Muscle layer of colon (tissue), 2 donors: ENCODE data around the gene CTSA.

ENCODE experiments used
- H3K27ac ChIP-seq: one replicate; pipeline ENCODE4 v1.7.0; 2013; ENCODE audit warnings: low read depth, mild to moderate bottlenecking, low read length, moderate library complexity
- H3K27me3 ChIP-seq, 2 donors: one replicate each; pipeline ENCODE4 v1.7.0; 2013; ENCODE audit warnings: low read length in 2 of 2, mild to moderate bottlenecking in 2 of 2; ENCODE audit not compliant: insufficient read depth in 2 of 2, control insufficient read depth in 1 of 2
- H3K36me3 ChIP-seq: one replicate; pipeline ENCODE4 v1.7.0; 2013; ENCODE audit warnings: mild to moderate bottlenecking, low read length; ENCODE audit not compliant: insufficient read depth
- H3K4me1 ChIP-seq: one replicate; pipeline ENCODE4 v1.7.0; 2013; ENCODE audit warnings: mild to moderate bottlenecking, low read length; ENCODE audit not compliant: insufficient read depth
- H3K4me3 ChIP-seq, 2 donors: one replicate each; pipeline ENCODE4 v1.7.0; 2013; ENCODE audit warnings: low read length in 2 of 2, low read depth in 1 of 2, mild to moderate bottlenecking in 1 of 2, moderate library complexity in 1 of 2
- H3K9ac ChIP-seq: one replicate; pipeline ENCODE4 v1.7.0; 2013; ENCODE audit warnings: low read length
- H3K9me3 ChIP-seq: one replicate; pipeline ENCODE4 v1.7.0; 2013; ENCODE audit warnings: mild to moderate bottlenecking, low read length
- donor health status: abdominal sarcoma.
- donor health status: Adenocarcinoma of cecum.

Gene CTSA

GRCh38 chr20:45890985-45891983 is at the start of gene CTSA, which contains the start of gene NEURL2:
CTSA (plus strand) TSS chr20:45891335; CDS start chr20:45891569, 234 bp downstream.
NEURL2 (minus strand) TSS chr20:45891208; CDS start chr20:45890991, 217 bp downstream.
- peaks cover 23% of the 10 kb centered on the region for H3K4me1 ChIP-seq
- no peaks in the 10 kb centered on the region for H3K27me3 ChIP-seq
- peak within 1 kb of the TSS; percentile 99 for H3K27ac ChIP-seq
- H3K9ac ChIP-seq: peak within 1 kb of the TSS; percentile 68
- H3K9me3 ChIP-seq: no peaks in the 10 kb centered on the region
- H3K4me3 ChIP-seq: peak within 1 kb of the TSS; percentile 66 to 90
- H3K36me3 ChIP-seq: peaks cover 38% of the 10 kb centered on the region

GRCh38 chr20:45841407-45842129 is 49.6 kb upstream of the CTSA start:
- Histone ChIP-seq H3K27ac (peak overlapping the region; percentile 13), H3K4me1 (peaks cover 46% of the 10 kb centered on the region), H3K36me3 (peaks cover 48% of the 10 kb centered on the region), H3K27me3 (no peaks in the 10 kb centered on the region), H3K4me3 (peak overlapping the region in 1 of 2 donors; percentile 9), H3K9ac (no peak overlapping the region), H3K9me3 (no peaks in the 10 kb centered on the region)

GRCh38 chr20:45842169-45842812 is 48.8 kb upstream of the CTSA start:
- Histone ChIP-seq H3K27ac (peak overlapping the region; percentile 13), H3K4me1 (peaks cover 39% of the 10 kb centered on the region), H3K4me3 (peak overlapping the region in 1 of 2 donors; percentile 9), H3K9me3 (no peaks in the 10 kb centered on the region), H3K9ac (no peak overlapping the region), H3K36me3 (peaks cover 52% of the 10 kb centered on the region), H3K27me3 (no peaks in the 10 kb centered on the region)

- peaks cover 59% of the 10 kb centered on the region for H3K36me3 ChIP-seq
These were observed 47.6 kb upstream of the CTSA start for GRCh38 chr20:45843506-45843905.

GRCh38 chr20:45845452-45845851 is 45.7 kb upstream of the CTSA start:
- Histone ChIP-seq H3K27ac (no peak overlapping the region), H3K9me3 (no peaks in the 10 kb centered on the region), H3K4me3 (no peak overlapping the region), H3K27me3 (no peaks in the 10 kb centered on the region), H3K36me3 (peaks cover 62% of the 10 kb centered on the region), H3K4me1 (peaks cover 37% of the 10 kb centered on the region), H3K9ac (no peak overlapping the region)

More at GRCh38 chr20:45843506-45843905, 47.6 kb upstream of the CTSA start:
- Histone ChIP-seq H3K27me3 (no peaks in the 10 kb centered on the region), H3K9ac (no peak overlapping the region), H3K27ac (no peak overlapping the region), H3K4me3 (no peak overlapping the region), H3K9me3 (no peaks in the 10 kb centered on the region), H3K4me1 (peaks cover 37% of the 10 kb centered on the region)

- Histone ChIP-seq H3K9ac (no peak overlapping the region), H3K27me3 (no peaks in the 10 kb centered on the region), H3K4me1 (peaks cover 12% of the 10 kb centered on the region), H3K9me3 (no peaks in the 10 kb centered on the region), H3K36me3 (peaks cover 64% of the 10 kb centered on the region), H3K27ac (no peak overlapping the region), H3K4me3 (no peak overlapping the region)
These were observed 42.7 kb upstream of the CTSA start for GRCh38 chr20:45848421-45848820.

GRCh38 chr20:45848969-45849582 is 42.1 kb upstream of the CTSA start:
- Histone ChIP-seq H3K4me3 (no peak overlapping the region), H3K27me3 (no peaks in the 10 kb centered on the region), H3K36me3 (peaks cover 62% of the 10 kb centered on the region), H3K4me1 (peaks cover 5% of the 10 kb centered on the region), H3K9me3 (no peaks in the 10 kb centered on the region), H3K9ac (no peak overlapping the region), H3K27ac (no peak overlapping the region)

GRCh38 chr20:45850238-45850637 is 40.9 kb upstream of the CTSA start:
- Histone ChIP-seq H3K4me3 (no peak overlapping the region), H3K4me1 (peaks cover 11% of the 10 kb centered on the region), H3K36me3 (peaks cover 63% of the 10 kb centered on the region), H3K27me3 (no peaks in the 10 kb centered on the region), H3K9me3 (no peaks in the 10 kb centered on the region), H3K9ac (no peak overlapping the region), H3K27ac (no peak overlapping the region)

GRCh38 chr20:45850926-45851325 is 40.2 kb upstream of the CTSA start:
- Histone ChIP-seq H3K36me3 (peaks cover 59% of the 10 kb centered on the region), H3K9me3 (no peaks in the 10 kb centered on the region), H3K4me3 (no peak overlapping the region), H3K9ac (no peak overlapping the region), H3K27me3 (no peaks in the 10 kb centered on the region), H3K27ac (no peak overlapping the region), H3K4me1 (peaks cover 14% of the 10 kb centered on the region)

- Histone ChIP-seq H3K4me1 (peaks cover 16% of the 10 kb centered on the region), H3K9ac (no peak overlapping the region), H3K9me3 (no peaks in the 10 kb centered on the region), H3K36me3 (peaks cover 54% of the 10 kb centered on the region), H3K27ac (no peak overlapping the region), H3K27me3 (no peaks in the 10 kb centered on the region), H3K4me3 (no peak overlapping the region)
These were observed 39.6 kb upstream of the CTSA start for GRCh38 chr20:45851501-45851900.
